IgD-negative memory B cell (primary cell): ENCODE results near the gene NOS2. TPM values are rescaled to one million over a fixed set of nuclear protein-coding genes. Genes with fewer than 3 reads are reported as not detected.

Source experiments
- H3K27ac Mint-ChIP-seq, 3 donors: one replicate each; pipeline ENCODE4 v1.8.0; 2020 to 2022; ENCODE audit warnings: mild to moderate bottlenecking in 3 of 3, mixed read lengths in 3 of 3, moderate library complexity in 1 of 3
- H3K27me3 Mint-ChIP-seq: one replicate; pipeline ENCODE4 v1.8.0; 2021; ENCODE audit warnings: mixed read lengths
- H3K36me3 Mint-ChIP-seq: one replicate; pipeline ENCODE4 v1.8.0; 2020; ENCODE audit warnings: mild to moderate bottlenecking, mixed read lengths
- H3K4me1 Mint-ChIP-seq, 3 donors: one replicate each; pipeline ENCODE4 v1.8.0; 2020 to 2022; ENCODE audit warnings: mixed read lengths in 3 of 3, mild to moderate bottlenecking in 1 of 3
- H3K4me3 Mint-ChIP-seq, 4 donors: one replicate each; pipeline ENCODE4 v1.8.0; 2020 to 2022; ENCODE audit warnings: mild to moderate bottlenecking in 4 of 4, mixed read lengths in 4 of 4, moderate library complexity in 3 of 4
- H3K9me3 Mint-ChIP-seq, 3 donors: one replicate each; pipeline ENCODE4 v1.8.0; 2020 to 2021; ENCODE audit warnings: mixed read lengths in 3 of 3, mild to moderate bottlenecking in 1 of 3
- polyA plus RNA-seq: library from polyadenylated mRNA; unstranded; fragments of 300-500 nt; fragmentation: Illumina TruSeq; gene quantifications from one replicate; pipeline ENCODE4 v1.2.3, GENCODE V29; 2021

The NOS2 gene
- polyA plus RNA-seq, 1 donor from 2014 or later = 0.21 TPM

- peaks cover 31 to 33% (median 32%) of the 10 kb centered on the region in 3 donors for H3K4me1 Mint-ChIP-seq
- H3K4me3 Mint-ChIP-seq = peak overlapping the region; percentile 10 to 84 (median 66)
- H3K27me3 Mint-ChIP-seq = no peaks in the 10 kb centered on the region
- peaks cover 1% of the 10 kb centered on the region for H3K36me3 Mint-ChIP-seq
- peak overlapping the region in 2 of 3 donors; percentile 12 to 84 for H3K27ac Mint-ChIP-seq
- no peaks in the 10 kb centered on the region for H3K9me3 Mint-ChIP-seq
These were observed 7.5 kb upstream of the NOS2 start for GRCh38 chr17:27807567-27808470.

- Mint-ChIP-seq H3K27me3 (no peaks in the 10 kb centered on the region), H3K36me3 (peaks cover 1% of the 10 kb centered on the region), H3K4me3 (peak overlapping the region; percentile 79 to 97 (median 90)), H3K4me1 (peaks cover 31 to 33% (median 32%) of the 10 kb centered on the region in 3 donors), H3K9me3 (no peaks in the 10 kb centered on the region), H3K27ac (peak overlapping the region; percentile 54 to 95 (median 83))
These were observed 5.3 kb upstream of the NOS2 start for GRCh38 chr17:27805520-27806146.

- no peaks in the 10 kb centered on the region for H3K9me3 Mint-ChIP-seq
- no peak overlapping the region for H3K27ac Mint-ChIP-seq
- H3K4me1 Mint-ChIP-seq = peaks cover 20 to 25% (median 24%) of the 10 kb centered on the region in 3 donors
- peak overlapping the region in 1 of 4 donors; percentile 22 for H3K4me3 Mint-ChIP-seq
- no peaks in the 10 kb centered on the region for H3K36me3 Mint-ChIP-seq
- H3K27me3 Mint-ChIP-seq = peaks cover 4% of the 10 kb centered on the region
These were observed 3.8 kb upstream of the NOS2 start for GRCh38 chr17:27804113-27804512.

- Mint-ChIP-seq H3K36me3 (no peaks in the 10 kb centered on the region), H3K4me1 (peaks cover 14 to 18% (median 18%) of the 10 kb centered on the region in 3 donors), H3K27me3 (peaks cover 9% of the 10 kb centered on the region), H3K4me3 (no peak overlapping the region), H3K27ac (peak overlapping the region in 1 of 3 donors; percentile 32), H3K9me3 (no peaks in the 10 kb centered on the region)
These were observed 2.8 kb upstream of the NOS2 start for GRCh38 chr17:27802962-27803680.

GRCh38 chr17:27802033-27802432, 1.7 kb upstream of the NOS2 start:
- Mint-ChIP-seq H3K27me3 (peaks cover 12% of the 10 kb centered on the region), H3K4me3 (no peak overlapping the region), H3K27ac (no peak overlapping the region), H3K4me1 (peaks cover 10 to 14% (median 13%) of the 10 kb centered on the region in 3 donors), H3K9me3 (no peaks in the 10 kb centered on the region), H3K36me3 (no peaks in the 10 kb centered on the region)

- Mint-ChIP-seq H3K27ac (no peak overlapping the region), H3K36me3 (peaks cover 4% of the 10 kb centered on the region), H3K27me3 (peaks cover 29% of the 10 kb centered on the region), H3K4me1 (peaks cover 3 to 8% (median 4%) of the 10 kb centered on the region in 3 donors), H3K4me3 (no peak overlapping the region), H3K9me3 (no peaks in the 10 kb centered on the region)
These were observed 2.0 kb downstream of the NOS2 start for GRCh38 chr17:27798376-27798775.

- Mint-ChIP-seq H3K4me1 (peaks cover 3 to 5% (median 4%) of the 10 kb centered on the region in 3 donors), H3K36me3 (peaks cover 4% of the 10 kb centered on the region), H3K27ac (no peak overlapping the region), H3K27me3 (peaks cover 29% of the 10 kb centered on the region), H3K9me3 (no peaks in the 10 kb centered on the region), H3K4me3 (no peak overlapping the region)
These were observed 2.8 kb downstream of the NOS2 start for GRCh38 chr17:27797390-27798091.

GRCh38 chr17:27793906-27794569, 6.3 kb downstream of the NOS2 start:
- peaks cover 32% of the 10 kb centered on the region for H3K27me3 Mint-ChIP-seq
- H3K4me3 Mint-ChIP-seq = peak overlapping the region in 3 of 4 donors; percentile 29 to 71 (median 57)
- H3K36me3 Mint-ChIP-seq = peaks cover 4% of the 10 kb centered on the region
- H3K4me1 Mint-ChIP-seq = peaks cover 3 to 5% (median 4%) of the 10 kb centered on the region in 3 donors
- no peaks in the 10 kb centered on the region for H3K9me3 Mint-ChIP-seq
- no peak overlapping the region for H3K27ac Mint-ChIP-seq

- Mint-ChIP-seq H3K27me3 (peaks cover 28% of the 10 kb centered on the region), H3K9me3 (no peaks in the 10 kb centered on the region), H3K27ac (no peak overlapping the region), H3K36me3 (peaks cover 4% of the 10 kb centered on the region), H3K4me1 (peaks cover 3 to 5% (median 4%) of the 10 kb centered on the region in 3 donors), H3K4me3 (peak overlapping the region in 3 of 4 donors; percentile 37 to 71 (median 57))
These were observed 7.0 kb downstream of the NOS2 start for GRCh38 chr17:27793168-27793905.

GRCh38 chr17:27792095-27792494, 8.2 kb downstream of the NOS2 start:
- H3K4me1 Mint-ChIP-seq = peaks cover 3 to 5% (median 4%) of the 10 kb centered on the region in 3 donors
- H3K27me3 Mint-ChIP-seq = peaks cover 27% of the 10 kb centered on the region
- no peak overlapping the region for H3K4me3 Mint-ChIP-seq
- H3K27ac Mint-ChIP-seq = no peak overlapping the region
- no peaks in the 10 kb centered on the region for H3K9me3 Mint-ChIP-seq
- H3K36me3 Mint-ChIP-seq = peaks cover 4% of the 10 kb centered on the region

- Mint-ChIP-seq H3K36me3 (no peaks in the 10 kb centered on the region), H3K4me1 (peaks cover 1 to 3% (median 2%) of the 10 kb centered on the region in 3 donors), H3K27me3 (peaks cover 16% of the 10 kb centered on the region), H3K4me3 (peak overlapping the region in 1 of 4 donors; percentile 63), H3K27ac (no peak overlapping the region), H3K9me3 (no peaks in the 10 kb centered on the region)
These were observed 11.4 kb downstream of the NOS2 start for GRCh38 chr17:27788919-27789318.

- H3K36me3 Mint-ChIP-seq = no peaks in the 10 kb centered on the region
- H3K4me3 Mint-ChIP-seq = no peak overlapping the region
- peaks cover 0 to 2% (median 0%) of the 10 kb centered on the region in 3 donors for H3K4me1 Mint-ChIP-seq
- no peak overlapping the region for H3K27ac Mint-ChIP-seq
- H3K27me3 Mint-ChIP-seq = peaks cover 8% of the 10 kb centered on the region
- no peaks in the 10 kb centered on the region for H3K9me3 Mint-ChIP-seq
These were observed 16.6 kb downstream of the NOS2 start for GRCh38 chr17:27783440-27784350.
